GM21786 (cell line): ENCODE results near the gene BTBD18.
A peak's percentile ranks its signal among the peaks of the same experiment; 100 is the strongest.
"Not testable (repeated sequence)": the region's sequence is repeated elsewhere in the genome, so short reads cannot be mapped to it uniquely, and the experiment has no call there.

Experiments
- ATAC-seq: cut with Tn5 transposase; IDR thresholded peaks from one replicate; pipeline ENCODE4 v1.9.1; 2021; ENCODE audit not compliant: unreplicated experiment

Gene BTBD18

GRCh38 chr11:57732661-57733060 lies 19.0 kb downstream of the BTBD18 start:
- no peak for ATAC-seq

GRCh38 chr11:57729479-57729878 lies 22.1 kb downstream of the BTBD18 start:
- no peak for ATAC-seq

- ATAC-seq: no peak
Measured at GRCh38 chr11:57728829-57729228, 22.8 kb downstream of the BTBD18 start.

- ATAC-seq: no peak
Measured at GRCh38 chr11:57727185-57727584, 24.4 kb downstream of the BTBD18 start.

GRCh38 chr11:57716726-57717125 lies 34.9 kb downstream of the BTBD18 start:
- ATAC-seq: not testable (repeated sequence)

GRCh38 chr11:57713835-57714234 lies 37.8 kb downstream of the BTBD18 start:
- no peak for ATAC-seq

- ATAC-seq: peak; percentile 96
Measured at GRCh38 chr11:57712256-57713150, 39.1 kb downstream of the BTBD18 start, which contains the start of gene TMX2. Gene TMX2 (plus strand): TSS chr11:57712593. CDS start chr11:57712619, 26 bp downstream.

GRCh38 chr11:57711414-57712255 lies 40.0 kb downstream of the BTBD18 start, which contains the start of gene MED19:
Gene MED19 (minus strand): TSS chr11:57712215. CDS start chr11:57712179, 36 bp downstream.
- ATAC-seq: peak; percentile 33

GRCh38 chr11:57709802-57710367 lies 41.7 kb downstream of the BTBD18 start:
- no peak for ATAC-seq

- not testable (repeated sequence) for ATAC-seq
Measured at GRCh38 chr11:57705432-57705831, 46.2 kb downstream of the BTBD18 start.

- no peak for ATAC-seq
Measured at GRCh38 chr11:57704932-57705331, 46.7 kb downstream of the BTBD18 start.

GRCh38 chr11:57703341-57703740 lies 48.3 kb downstream of the BTBD18 start:
- no peak for ATAC-seq

- ATAC-seq: no peak
Measured at GRCh38 chr11:57700425-57700824, 51.2 kb downstream of the BTBD18 start.

- no peak for ATAC-seq
Measured at GRCh38 chr11:57699813-57700212, 51.8 kb downstream of the BTBD18 start.

GRCh38 chr11:57698843-57699365 lies 52.7 kb downstream of the BTBD18 start:
- ATAC-seq: no peak
